AG04450 (cell line): ENCODE results near the gene GMDS. TPM values are rescaled to one million over a fixed set of nuclear protein-coding genes. Genes with fewer than 3 reads are reported as not detected.

ENCODE experiments used
- CTCF ChIA-PET: fragments of 300-600, 350-600 bp; formaldehyde crosslinking; extraction: SDS; loops from one replicate; lab custom pipeline; 2022; ENCODE audit warnings: antibody characterized with exemption, inconsistent platforms; lab: Charles Lee
- POLR2A ChIA-PET: fragments of 350-600 bp; formaldehyde crosslinking; extraction: SDS; loops from one replicate; lab custom pipeline; 2021; ENCODE audit warnings: antibody characterized with exemption, inconsistent platforms; lab: Yijun Ruan, JAX
- DNase-seq: peaks from one replicate; pipeline ENCODE4 v3.0.0-alpha.2; 2011; ENCODE audit warnings: low read depth, low spot score
- H3K27ac ChIP-seq: one replicate; pipeline ENCODE4 v1.5.1; 2012; ENCODE audit warnings: low read depth, low read length, control low read depth
- H3K27me3 ChIP-seq: one replicate; pipeline ENCODE4 v1.6.0; 2012; ENCODE audit warnings: low read length; ENCODE audit not compliant: control insufficient read depth, insufficient read depth
- H3K4me3 ChIP-seq: 2 replicates; pipeline ENCODE4 v1.5.1; 2011; ENCODE audit warnings: mild to moderate bottlenecking, low read depth, low read length, control low read depth
- H3K9me3 ChIP-seq: 2 replicates; pipeline ENCODE4 v1.5.1; 2012; ENCODE audit warnings: low read length; ENCODE audit not compliant: control insufficient read depth, insufficient read depth
- polyA plus RNA-seq: library from polyadenylated mRNA; depleted of rRNA; stranded (reverse); fragments of >200 nt; gene quantifications from 2 replicates; pipeline ENCODE4 v1.2.3, GENCODE V29; 2011
- TF ChIP-seq, protein P1 (sequence below): IDR thresholded peaks from 2 replicates; pipeline ENCODE4 v1.5.1; 2011; ENCODE audit warnings: low read depth, low read length, control low read depth, inconsistent platforms

Gene GMDS
- polyA plus RNA-seq, 1 experiment, result 26.4 TPM

- TF ChIP-seq, protein P1, sequence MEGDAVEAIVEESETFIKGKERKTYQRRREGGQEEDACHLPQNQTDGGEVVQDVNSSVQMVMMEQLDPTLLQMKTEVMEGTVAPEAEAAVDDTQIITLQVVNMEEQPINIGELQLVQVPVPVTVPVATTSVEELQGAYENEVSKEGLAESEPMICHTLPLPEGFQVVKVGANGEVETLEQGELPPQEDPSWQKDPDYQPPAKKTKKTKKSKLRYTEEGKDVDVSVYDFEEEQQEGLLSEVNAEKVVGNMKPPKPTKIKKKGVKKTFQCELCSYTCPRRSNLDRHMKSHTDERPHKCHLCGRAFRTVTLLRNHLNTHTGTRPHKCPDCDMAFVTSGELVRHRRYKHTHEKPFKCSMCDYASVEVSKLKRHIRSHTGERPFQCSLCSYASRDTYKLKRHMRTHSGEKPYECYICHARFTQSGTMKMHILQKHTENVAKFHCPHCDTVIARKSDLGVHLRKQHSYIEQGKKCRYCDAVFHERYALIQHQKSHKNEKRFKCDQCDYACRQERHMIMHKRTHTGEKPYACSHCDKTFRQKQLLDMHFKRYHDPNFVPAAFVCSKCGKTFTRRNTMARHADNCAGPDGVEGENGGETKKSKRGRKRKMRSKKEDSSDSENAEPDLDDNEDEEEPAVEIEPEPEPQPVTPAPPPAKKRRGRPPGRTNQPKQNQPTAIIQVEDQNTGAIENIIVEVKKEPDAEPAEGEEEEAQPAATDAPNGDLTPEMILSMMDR, result no peak
- H3K4me3 ChIP-seq, result no peak overlapping the region
- POLR2A ChIA-PET, result no interaction called here
- no peaks in the 10 kb centered on the region for H3K27me3 ChIP-seq
- H3K27ac ChIP-seq, result no peak overlapping the region
- DNase-seq, result no peak
- H3K9me3 ChIP-seq, result no peaks in the 10 kb centered on the region
- CTCF ChIA-PET, result interaction anchor here (1.2 to 2.0 kb wide), 3 partner anchors 282 to 507 kb away, joined by 4 to 26 read pairs (median 8); no protein-coding TSS in a partner anchor
Observed at GRCh38 chr6:2102966-2103365, 142.4 kb downstream of the GMDS start.

GRCh38 chr6:2102316-2102883 is 143.0 kb downstream of the GMDS start:
- POLR2A ChIA-PET, result no interaction called here
- DNase-seq, result no peak
- Histone ChIP-seq H3K27me3 (no peaks in the 10 kb centered on the region), H3K4me3 (no peak overlapping the region), H3K27ac (no peak overlapping the region), H3K9me3 (no peaks in the 10 kb centered on the region)
- TF ChIP-seq, protein P1, result no peak
- CTCF ChIA-PET, result interaction anchor here (0.6 to 1.2 kb wide), 4 partner anchors 44 to 532 kb away, joined by 3 to 4 read pairs (median 3); no protein-coding TSS in a partner anchor

DNA sequence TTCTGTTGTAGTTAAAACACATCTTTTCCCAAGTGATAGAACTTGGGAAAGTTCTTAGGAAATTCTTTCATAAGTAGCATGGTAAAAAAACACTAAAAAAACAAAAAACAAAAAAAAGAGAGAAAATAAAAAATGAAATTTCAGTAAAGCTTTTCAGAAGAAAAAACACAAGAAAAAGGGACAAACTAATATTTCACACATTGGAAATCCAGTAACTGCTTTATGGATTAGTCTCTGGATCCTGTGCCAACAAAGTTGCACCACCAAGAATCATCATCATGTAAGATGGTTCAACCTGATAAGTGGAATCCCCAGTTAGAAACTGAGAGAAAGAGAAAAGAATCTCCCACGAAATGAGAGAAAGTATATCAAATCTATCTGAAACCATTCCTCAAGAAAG is 144.2 kb downstream of the GMDS start:
- ChIA-PET CTCF (no interaction called here), POLR2A (no interaction called here)
- H3K4me3 ChIP-seq, result no peak overlapping the region
- no peaks in the 10 kb centered on the region for H3K27me3 ChIP-seq
- TF ChIP-seq, protein P1, result no peak
- H3K9me3 ChIP-seq, result no peaks in the 10 kb centered on the region
- H3K27ac ChIP-seq, result no peak overlapping the region
- DNase-seq, result no peak

GRCh38 chr6:2099870-2100269 is 145.5 kb downstream of the GMDS start:
- H3K4me3 ChIP-seq, result no peak overlapping the region
- TF ChIP-seq, protein P1, result no peak
- ChIA-PET CTCF (interaction anchor here (0.6 to 0.7 kb wide), 2 partner anchors 206 to 304 kb away, joined by 3 read pairs; no protein-coding TSS in a partner anchor), POLR2A (no interaction called here)
- no peak for DNase-seq
- H3K27ac ChIP-seq, result no peak overlapping the region
- H3K9me3 ChIP-seq, result no peaks in the 10 kb centered on the region
- H3K27me3 ChIP-seq, result no peaks in the 10 kb centered on the region

DNA sequence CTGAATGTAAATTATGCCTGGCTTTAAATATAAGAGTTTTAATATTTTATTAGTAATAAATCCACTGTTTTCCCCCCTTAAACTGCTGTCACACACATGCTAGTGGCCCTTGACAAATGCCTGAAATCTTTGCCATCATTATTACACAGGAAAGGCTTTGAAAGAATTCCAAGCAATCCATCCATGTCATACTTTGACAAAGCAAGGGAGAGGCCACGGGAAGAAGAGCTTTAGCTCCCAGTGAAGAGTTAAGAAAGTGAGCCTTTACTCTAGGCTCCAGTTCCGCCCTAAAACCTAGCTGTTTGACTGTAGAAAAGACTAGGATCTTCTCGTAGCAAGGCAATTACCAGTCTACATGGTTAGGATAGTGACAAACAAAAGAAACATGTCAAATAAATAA is 147.9 kb downstream of the GMDS start:
- Histone ChIP-seq H3K9me3 (no peaks in the 10 kb centered on the region), H3K27me3 (no peaks in the 10 kb centered on the region), H3K27ac (no peak overlapping the region), H3K4me3 (no peak overlapping the region)
- TF ChIP-seq, protein P1, result no peak
- no peak for DNase-seq
- CTCF ChIA-PET, result interaction anchor here (0.9 kb wide), 1 partner anchor 14 kb away, joined by 3 read pairs; no protein-coding TSS in a partner anchor
- POLR2A ChIA-PET, result no interaction called here
